ENCODE measurements around the gene SCN1B.

Gene SCN1B

DNA sequence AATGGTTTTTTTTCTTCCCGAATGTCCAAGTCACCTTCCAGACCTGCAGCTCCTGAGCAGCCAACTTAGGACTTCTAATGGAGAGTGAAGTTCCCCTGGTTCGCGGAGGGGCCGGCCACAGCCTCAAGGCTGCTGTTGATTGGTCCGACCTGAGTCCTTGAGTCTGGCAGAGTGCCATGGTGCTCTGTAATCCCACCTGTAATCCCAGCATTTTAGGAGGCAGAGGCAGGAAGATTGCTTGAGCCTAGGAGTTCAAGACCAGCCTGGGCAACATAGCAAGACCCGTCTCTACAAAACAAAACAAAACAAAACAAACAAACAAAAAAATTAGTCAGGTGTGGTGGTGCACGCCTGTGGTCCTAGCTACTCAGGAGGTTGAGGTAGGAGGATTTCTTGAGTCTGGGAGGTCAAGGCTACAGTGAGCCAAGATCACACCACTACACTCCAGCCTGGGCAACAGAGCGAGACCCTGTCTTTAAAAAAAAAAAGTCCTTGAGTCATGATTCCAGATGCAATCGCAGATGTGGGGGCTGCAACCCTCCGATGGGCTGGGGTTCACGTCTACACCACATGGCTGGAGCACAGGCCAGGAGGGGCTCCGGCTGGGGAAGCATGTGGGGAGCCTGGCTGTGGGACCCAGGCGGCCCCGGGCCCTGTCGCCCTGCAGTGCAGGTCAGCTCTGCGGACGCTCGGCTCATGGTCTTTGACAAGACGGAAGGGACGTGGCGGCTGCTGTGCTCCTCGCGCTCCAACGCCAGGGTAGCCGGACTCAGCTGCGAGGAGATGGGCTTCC, 28.9 kb downstream of the SCN1B start:
- DNase-seq, result no peak

DNA sequence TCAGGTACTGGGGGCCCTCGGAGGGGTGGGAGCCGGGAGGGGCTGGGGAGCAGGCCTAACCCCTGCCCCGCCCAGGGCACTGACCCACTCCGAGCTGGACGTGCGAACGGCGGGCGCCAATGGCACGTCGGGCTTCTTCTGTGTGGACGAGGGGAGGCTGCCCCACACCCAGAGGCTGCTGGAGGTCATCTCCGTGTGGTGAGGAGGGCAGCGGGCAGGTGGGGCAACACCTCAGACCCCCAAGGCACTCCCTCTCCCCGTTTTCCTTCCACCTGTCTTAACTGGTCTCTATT, 29.5 kb downstream of the SCN1B start:
- no peak for DNase-seq

DNA sequence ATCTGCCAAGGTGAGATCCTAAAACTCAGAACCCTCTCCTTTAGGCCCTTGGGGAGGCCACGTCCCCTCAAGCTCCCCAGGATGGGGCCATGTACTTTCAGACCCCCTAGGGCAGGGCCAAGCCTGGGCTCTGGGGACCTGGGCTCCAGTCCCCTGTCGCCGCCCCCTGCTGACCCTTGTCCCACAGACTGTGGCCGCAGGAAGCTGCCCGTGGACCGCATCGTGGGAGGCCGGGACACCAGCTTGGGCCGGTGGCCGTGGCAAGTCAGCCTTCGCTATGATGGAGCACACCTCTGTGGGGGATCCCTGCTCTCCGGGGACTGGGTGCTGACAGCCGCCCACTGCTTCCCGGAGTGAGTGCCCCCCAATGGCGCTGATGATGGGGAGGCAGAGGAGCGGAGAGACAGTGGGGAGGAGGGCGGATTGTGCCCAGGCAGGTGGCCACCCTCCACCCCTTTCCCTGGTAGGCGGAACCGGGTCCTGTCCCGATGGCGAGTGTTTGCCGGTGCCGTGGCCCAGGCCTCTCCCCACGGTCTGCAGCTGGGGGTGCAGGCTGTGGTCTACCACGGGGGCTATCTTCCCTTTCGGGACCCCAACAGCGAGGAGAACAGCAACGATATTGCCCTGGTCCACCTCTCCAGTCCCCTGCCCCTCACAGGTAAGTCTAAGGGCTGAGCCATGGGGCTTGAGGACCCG, 30.0 kb downstream of the SCN1B start:
- DNase-seq, result no peak

DNA sequence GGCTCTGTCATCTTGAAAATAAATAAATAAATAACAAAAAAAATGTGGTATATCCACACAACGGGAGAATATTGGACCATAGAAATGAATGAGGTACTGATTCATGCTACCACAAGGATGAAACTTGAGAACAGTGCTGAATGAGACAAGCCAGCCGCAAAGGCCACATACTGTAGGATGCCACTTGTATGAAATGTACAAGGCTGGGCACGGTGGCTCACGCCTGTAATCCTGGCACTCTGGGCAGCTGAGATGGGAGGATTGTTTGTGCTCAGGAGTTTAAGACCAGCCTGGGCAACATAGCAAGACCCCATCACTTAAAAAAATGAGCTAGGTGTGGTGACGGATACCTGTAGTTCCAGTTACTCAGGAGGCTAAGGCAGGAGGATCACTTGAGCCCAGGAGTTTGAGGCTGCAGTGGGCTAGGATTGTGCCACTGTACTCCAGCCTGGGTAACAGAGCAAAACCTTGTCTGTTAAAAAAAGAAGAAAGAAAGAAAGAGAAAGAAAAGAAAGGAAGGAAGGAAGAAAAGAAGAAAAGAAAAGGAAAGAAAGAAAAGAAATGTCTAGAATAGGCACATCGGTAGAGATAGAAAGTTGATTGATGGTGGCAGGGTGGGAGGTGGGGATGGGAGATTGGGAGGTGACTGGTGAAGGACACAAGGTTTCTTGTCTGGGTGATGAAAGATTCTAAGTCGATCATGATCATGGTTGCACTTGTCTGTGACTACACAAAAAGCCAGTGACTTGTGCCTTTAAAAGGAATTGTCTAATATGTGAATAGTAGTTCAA, 31.5 kb downstream of the SCN1B start:
- no peak for DNase-seq

DNA sequence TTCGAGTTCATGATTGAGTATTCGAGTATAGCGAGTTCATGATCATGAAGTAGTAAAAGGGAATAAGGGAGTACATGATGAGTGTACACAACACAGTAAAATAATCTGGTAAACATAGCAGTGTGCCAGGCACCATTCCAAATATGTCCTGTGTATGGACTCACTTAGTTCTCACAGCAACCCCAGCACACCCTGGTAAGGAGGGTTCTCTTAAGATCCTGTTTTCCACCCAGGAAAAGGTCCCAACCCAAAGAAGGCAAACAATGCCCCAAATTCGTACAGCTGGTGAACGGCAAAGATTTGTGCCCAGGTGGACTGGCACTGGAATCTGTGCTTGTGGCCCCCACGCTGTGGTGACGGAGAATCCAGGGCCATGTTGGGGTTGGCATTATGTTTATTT, 32.7 kb downstream of the SCN1B start:
- no peak for DNase-seq

DNA sequence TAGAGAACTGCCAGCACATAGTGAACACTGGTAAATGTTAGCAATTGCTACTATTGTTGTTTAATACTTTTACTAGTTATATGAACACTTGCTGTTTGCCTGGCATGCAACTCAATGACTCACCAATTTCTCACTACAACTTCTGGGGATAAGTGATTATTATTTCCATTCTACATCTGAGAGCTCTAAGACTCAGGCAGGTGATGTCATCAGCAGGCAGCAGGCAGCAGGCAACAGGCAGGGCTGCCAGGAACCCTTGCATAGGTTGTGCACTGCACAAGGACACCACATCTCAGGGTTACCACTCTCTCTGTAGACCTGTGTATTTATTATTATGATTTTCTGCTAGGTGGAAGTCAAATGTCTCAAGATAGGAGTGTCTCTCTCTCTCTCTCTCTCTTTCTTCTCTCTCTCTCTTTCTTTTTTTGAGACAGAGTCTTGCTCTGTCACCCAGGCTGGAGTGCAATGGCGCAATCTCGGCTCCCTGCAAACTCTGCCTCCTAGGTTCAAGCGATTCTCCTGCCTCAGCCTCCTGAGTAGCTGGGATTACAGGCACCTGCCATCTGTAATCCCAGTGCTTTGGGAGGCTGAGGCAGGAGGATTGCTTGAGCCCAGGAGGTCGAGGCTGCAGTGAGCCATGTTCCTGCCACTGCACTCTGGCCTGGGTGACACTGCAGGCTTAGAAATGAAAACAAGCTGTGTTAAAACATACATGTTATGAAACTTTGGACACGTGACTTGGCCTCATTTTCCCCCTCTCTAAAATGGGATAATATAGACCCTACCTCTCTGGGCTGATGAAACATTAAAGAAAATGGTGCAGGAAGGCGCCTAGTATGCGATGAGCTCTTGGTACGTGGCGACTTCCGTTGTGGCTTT, 33.9 kb downstream of the SCN1B start:
- no peak for DNase-seq

DNA sequence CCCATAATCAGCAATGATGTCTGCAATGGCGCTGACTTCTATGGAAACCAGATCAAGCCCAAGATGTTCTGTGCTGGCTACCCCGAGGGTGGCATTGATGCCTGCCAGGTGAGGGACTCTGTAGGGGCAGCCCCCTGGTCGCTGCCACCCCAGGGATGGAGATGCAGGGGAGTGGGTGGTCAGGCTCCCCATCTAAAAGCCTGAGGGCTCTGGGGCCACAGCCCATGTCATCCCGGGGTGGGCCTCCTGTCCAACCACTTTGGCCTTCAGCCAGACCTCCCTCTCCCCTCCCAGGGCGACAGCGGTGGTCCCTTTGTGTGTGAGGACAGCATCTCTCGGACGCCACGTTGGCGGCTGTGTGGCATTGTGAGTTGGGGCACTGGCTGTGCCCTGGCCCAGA, 35.3 kb downstream of the SCN1B start:
- no peak for DNase-seq

DNA sequence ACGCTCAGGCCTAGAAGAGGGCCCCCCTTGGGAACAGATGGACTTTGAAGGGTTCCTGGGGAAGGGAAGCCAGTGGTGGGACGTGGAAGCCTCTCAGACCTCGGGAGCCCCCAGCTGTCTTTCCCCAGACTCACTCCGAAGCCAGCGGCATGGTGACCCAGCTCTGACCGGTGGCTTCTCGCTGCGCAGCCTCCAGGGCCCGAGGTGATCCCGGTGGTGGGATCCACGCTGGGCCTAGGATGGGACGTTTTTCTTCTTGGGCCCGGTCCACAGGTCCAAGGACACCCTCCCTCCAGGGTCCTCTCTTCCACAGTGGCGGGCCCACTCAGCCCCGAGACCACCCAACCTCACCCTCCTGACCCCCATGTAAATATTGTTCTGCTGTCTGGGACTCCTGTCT, 35.9 kb downstream of the SCN1B start:
- DNase-seq, result no peak

DNA sequence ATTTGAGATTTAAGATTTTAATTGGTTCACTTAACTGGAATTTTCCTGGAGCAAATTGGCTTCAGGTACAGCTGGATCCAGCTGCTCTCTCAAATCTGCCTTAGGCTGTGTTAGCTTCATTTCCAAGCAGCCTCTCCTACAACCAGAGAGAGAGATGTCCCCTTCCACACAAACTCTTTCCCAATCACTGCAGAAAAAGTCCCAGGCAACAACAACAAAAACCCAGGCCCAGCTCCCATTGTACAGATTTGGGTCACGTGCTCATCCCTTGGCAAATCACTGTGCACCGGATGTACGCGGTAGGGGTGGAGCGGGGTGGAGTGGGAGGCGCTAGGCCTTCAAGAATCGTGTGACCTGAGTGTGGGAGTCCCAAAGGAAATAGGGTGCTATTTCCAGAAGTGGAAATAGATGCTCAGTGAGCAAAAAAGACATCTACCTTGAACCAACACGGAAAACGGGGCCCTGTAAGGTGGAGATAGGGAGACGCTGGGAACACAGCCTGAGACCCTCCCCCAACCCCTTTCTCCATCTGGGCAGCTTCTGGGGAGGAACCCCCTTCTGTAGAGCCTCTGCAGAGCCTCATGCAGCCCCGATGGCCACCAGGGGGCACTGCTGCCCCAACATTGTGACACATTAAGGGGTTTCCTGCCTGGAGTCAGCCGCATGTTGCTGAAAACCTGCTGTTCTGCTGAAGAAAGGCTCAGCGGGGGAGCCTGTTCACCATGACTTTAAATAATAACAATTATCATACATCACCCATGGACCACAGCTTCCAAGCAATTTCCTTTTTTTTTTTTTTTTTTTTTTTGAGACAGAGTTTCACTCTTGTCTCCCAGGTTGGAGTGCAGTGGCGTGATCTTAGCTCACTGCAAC, 36.7 kb downstream of the SCN1B start:
- peak; percentile 75 for DNase-seq

DNA sequence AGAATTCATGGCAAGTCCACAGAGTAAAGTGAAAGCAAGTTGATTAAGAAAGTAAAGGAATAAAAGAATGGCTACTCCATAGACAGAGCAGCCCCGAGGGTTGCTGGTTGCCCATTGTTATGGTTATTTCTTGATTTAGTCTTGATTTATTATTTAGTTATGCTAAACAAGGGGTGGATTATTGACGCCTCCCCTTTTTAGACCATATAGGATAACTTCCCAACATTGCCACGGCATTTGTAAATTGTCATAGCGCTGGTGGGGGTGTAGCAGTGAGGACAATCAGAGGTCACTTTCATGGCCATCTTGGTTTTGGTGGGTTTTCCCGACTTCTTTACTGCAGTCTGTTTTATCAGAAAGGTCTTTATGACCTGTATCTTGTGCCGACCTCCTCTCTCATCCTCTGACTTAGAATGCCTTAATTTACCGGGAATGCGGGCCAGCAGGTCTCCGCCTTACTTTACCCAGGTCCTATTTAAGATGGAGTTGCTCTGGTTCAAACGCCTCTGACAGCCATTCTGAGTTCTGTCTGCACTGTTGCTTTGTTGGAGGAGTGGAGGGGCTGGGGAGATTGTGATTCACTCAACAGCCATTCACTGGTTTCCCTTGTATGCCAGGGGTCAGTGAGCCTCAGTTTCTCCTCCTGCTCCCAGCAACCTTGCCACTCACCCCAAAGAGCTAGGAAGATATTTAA, 38.8 kb downstream of the SCN1B start:
- no peak for DNase-seq

DNA sequence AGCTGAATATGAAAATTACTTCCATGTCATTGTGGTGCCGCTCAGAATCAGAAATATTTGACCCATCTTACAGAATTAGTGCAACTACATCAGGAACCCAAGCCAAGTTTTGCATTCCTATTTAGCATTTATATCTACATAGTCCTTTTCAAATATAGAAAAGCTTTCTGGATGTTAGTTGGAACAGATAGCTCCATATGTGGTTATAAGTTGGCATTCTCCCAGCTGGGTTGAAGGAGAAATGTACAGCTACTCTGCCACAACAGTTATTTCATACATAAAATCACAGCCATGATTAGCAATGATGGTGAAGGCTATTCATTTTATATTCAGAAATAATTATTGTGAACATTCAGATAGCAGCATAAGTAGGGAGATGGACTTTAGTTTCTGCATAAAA, 39.4 kb downstream of the SCN1B start:
- no peak for DNase-seq

DNA sequence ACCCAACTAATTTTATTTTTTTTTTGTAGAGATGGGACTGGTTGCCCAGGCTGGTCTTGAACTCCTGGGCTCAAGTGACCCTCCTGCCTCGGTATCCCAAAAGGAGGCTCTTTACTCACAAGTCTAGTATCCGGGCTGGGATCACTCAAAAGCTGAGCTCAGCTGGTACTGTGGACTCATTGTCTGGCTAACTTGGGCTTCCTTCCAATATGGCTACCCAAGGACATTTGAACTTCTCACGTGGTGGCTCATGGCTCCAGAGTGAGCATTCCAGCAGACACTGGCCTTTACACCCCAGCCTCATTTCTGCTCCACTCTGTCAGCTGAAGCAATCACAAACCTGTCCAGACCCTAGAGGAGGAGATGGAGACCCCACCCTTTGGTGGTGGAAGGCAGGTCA, 40.2 kb downstream of the SCN1B start:
- no peak for DNase-seq

DNA sequence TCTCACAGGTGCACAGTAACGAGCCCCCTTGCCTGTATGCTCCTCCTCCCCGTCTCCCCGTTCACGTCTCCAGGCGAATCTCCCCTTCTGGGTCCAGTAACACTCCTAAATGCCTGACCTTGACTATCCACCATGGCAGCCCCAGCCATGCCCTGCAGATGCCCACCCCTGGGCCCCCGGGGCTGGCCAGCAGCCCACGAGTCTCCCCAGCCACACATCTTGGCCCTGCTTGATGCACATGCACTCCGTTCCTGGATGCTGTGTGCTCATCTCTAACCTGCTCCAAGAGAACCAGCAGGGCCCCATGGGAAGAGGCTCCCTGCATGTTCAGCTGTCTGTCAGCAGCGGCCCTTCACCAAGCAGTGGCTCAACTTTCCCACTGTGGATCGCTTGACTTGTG, 43.2 kb downstream of the SCN1B start:
- DNase-seq, result no peak

DNA sequence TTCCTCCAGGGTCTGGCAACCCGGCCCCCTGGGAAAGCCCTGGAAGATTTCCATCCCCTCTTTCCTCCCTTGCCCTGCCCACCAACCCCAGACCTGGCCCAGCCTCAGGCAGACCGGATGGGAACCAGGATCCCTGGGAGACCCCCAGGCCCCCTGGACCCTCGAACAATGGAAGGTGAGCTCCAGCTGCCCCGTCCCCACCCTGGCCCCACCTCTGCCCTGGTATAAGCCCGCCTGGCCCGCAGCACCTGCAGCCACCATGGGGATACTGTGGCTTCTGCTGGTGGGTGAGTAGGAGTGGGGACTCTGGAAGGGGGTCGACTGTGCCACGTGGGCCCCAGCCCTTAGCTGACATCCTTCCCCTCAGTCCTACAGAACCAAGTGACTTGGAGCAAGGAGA, 43.7 kb downstream of the SCN1B start:
- DNase-seq, result no peak

DNA sequence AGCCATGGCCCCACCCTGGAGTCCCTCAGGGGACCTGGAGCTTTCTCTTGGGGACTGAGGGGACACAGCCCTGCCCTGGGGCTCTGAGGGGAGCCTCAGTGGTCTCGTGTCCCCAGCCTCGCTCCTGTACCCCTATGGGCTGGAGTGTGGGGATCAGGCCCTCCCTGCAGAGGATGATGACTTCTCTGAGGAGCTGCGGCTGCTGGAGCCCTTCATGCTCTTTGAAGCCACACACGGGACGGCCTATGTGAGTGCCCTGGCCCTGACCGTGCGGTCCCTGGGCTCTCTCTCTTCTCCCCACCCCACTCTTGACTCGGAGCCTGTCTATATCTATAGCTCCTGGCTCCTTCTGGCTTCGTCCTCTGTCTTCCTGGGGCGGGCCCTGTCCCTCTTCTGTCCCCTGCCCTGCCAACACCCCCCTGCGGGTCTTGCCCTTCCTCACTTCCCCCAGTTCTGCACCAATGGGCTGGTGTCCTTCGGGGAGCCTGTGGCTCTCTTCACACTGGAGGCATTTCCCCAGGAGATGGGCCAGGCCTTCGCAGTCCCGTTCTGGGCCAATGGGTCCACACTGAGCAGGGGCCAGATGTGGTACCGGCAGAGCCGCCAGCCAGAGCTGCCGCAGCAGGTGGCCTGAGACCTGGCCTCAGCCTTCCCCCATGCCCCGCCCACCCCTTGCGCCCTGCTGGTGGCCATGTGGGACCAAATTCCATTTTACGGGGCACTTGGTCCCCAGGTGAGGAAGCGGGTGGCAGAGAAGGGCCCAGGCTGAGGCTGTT, 44.3 kb downstream of the SCN1B start:
- no peak for DNase-seq

DNA sequence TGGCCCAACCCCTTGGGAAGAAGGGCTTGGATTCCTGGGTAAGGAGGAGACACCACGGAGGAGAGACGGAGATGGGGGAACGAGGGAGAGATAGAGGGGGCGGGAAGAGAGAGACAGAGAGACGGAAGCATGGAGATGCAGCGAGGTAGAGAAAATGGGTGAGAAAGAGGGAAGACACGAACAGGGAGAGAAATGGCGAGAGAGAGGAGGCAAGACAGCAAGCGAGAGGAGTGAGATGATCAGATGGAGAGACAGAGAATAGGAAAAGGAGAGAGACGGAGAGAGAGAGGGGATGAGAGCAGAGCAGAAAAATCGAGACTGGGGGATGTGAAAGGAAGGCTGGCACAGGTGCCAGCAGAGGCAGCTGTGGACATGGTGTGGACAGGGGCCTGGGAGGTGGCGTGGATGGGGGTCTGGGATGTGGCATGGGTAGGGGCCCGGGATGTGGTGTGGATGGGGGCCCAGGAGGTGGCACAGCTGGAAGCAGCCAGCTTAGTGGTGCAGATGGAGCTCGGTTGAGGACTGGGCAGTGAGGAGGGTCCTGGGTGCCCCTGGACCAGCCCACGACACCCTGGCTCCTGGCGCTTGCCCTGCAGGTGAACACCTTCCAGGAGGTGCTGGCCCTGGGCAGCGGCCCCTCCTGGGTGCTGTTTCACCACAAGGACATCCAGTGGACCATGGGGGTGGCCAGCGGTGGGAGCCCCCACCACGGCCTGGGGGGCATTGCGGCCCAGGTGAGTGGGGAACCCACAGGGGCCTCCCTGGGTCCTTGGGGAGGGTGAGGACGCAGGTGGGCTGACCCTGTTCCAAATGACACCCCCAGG, 45.1 kb downstream of the SCN1B start:
- no peak for DNase-seq

DNA sequence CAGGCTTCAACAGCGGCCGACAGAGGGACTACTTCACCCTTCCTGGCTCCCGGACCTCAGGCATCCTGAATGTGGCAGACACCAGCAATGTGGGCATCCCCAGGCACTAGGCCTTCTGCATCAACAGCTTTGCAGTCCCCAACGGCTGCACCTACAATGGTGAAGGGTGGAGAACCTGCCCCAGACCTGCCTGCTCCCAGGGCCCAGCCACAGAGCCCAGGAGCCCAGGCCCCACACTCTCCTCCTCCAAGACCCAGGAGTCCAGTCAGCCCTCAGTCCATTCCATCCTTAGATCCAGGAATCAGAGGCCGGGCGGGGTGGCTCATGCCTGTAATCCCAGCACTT, 45.7 kb downstream of the SCN1B start:
- DNase-seq, result no peak

DNA sequence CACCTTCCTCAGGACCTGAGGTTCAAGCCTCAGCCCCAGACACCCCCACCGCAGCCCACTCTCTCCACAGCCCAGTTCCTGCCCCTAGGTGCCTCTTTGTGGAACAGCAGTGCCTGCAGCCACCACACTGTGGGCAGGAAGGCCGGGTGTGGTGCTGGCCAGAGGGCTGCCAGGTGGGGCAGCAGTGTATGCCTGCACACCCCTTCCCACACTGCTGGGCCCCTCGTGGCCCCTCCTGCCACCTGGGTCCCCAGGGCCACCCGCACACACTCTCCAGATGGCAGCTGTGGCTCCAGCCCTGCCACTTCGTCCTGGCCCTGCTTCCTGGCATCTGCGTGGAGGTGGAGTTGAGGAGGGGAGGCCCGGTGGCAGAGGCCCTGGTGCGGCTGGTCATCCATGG, 46.4 kb downstream of the SCN1B start:
- DNase-seq, result no peak

DNA sequence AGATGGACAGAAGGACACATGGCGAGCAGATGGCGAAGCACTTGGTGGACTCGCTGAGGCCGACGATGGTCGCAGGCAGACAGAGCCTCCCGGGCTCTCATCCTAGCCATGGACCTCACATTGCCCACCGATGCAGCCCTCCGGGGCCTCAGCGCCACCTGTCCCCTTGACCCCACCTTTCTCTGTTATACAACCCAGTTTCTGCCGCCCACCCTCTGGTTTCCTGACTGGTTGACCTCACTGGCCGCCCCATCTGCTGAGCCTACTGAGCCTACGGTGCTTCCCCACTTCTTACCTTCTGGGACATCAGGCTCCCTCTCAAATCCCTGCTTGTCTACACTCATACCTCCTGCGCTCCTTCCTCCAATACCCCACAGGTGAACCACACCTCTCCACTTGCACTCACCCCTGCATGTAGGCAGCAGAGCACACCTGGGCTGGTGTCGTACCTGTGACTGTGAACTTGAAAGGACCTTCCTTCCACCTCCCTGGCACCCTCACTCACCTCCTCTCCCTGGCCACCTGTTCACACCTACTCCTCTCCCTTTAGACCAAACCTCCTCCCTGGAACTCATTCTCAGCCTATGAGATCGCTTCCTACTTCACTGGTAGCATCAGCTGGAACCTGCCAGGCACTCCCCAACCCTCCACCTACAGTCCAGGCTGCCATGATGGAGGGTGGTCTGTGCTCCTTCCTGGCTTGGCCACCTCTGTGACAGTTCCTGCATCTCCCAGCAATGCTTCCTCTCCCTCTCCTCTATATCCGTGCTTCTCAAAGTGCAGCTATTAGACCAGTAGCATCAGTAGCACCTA, 47.3 kb downstream of the SCN1B start:
- DNase-seq, result no peak
